Measurements from ENCODE around the gene GCHFR.

DNA sequence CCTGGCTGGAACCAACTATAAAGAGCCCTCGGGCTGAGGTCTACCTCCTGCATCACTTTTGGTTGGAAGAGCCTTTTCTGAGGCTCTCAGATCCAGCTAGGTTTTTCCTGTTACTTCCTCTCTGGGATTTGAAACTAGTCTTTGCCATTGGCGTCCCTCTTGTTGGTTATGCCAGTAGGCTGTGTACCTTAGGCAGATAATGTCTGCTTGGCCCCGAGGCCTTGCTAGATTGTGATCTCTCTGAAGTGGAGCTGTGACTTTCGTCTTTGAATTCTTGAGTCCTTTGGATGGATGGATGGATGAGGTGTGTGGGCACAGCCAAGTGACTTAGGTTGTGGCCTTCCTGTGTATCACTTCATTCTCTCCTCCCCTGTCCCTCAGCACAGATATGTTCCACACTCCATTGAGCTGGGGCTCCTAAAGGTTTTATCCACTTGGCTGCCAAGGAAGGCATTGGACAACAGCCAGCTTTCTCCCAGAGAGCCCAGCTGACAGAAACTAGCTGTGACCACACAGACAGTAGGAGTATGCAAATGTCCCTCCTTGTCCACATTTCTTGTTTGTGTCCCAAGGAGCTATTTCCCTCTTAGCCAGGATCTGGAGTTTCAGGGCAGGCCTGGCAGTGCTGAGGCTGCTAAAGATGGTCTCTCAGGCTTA is 51.3 kb downstream of the GCHFR start:
- TF ChIP-seq POLR2A (IDR thresholded peaks at IDR 0.05) = no peak
- TF ChIP-seq, protein P1, sequence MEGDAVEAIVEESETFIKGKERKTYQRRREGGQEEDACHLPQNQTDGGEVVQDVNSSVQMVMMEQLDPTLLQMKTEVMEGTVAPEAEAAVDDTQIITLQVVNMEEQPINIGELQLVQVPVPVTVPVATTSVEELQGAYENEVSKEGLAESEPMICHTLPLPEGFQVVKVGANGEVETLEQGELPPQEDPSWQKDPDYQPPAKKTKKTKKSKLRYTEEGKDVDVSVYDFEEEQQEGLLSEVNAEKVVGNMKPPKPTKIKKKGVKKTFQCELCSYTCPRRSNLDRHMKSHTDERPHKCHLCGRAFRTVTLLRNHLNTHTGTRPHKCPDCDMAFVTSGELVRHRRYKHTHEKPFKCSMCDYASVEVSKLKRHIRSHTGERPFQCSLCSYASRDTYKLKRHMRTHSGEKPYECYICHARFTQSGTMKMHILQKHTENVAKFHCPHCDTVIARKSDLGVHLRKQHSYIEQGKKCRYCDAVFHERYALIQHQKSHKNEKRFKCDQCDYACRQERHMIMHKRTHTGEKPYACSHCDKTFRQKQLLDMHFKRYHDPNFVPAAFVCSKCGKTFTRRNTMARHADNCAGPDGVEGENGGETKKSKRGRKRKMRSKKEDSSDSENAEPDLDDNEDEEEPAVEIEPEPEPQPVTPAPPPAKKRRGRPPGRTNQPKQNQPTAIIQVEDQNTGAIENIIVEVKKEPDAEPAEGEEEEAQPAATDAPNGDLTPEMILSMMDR (IDR thresholded peaks at IDR 0.05) = no peak

Data from right lobe of liver (tissue), 4 donors.